HG03159 (cell line): ENCODE results near the gene IMPA2.
A peak's percentile ranks its signal among the peaks of the same experiment; 100 is the strongest.

Experiments
- ATAC-seq: cut with Tn5 transposase; IDR thresholded peaks from one replicate; pipeline ENCODE4 v1.9.1; 2021; ENCODE audit warnings: mild to moderate bottlenecking, moderate library complexity; ENCODE audit not compliant: unreplicated experiment

The IMPA2 gene

DNA sequence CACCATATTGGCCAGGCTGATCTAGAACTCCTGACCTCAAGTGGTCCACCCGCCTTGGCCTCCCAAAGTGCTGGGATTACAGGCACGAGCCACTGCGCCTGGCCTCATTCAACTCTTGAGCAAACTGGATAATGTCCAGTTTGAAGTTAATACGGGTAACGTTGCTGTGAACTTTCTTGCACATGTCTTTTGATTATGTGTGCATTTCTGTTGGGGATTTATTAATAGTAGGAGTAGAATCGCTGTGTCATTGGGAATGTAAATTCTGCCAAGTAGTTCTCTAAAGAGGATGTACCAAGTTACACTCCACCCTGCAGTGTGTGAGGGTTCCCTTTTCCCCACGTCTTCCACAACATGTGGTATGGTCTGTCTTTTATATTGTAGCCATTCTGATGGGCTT is 6.2 kb downstream of the IMPA2 start:
- ATAC-seq: no peak

DNA sequence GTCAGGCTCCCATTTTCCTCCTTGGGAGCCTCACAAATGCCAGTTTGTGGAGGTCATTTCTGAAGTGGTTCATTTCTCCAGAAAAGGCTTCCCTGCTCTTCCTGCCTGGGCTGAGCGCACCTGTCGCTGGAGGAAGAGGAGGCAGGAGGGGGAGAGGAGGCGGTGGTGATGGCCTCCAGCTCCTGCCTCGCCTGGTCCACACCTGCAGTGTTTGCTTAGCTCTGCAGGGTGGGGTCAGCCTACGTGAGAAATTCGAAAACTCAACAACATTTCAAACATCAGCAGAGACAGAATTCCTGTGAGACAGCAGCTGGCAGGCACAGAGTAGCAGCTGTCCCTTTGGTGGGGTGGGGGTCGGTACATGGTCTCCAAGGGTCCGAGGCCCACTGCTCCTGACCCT is 7.9 kb downstream of the IMPA2 start:
- ATAC-seq: no peak

DNA sequence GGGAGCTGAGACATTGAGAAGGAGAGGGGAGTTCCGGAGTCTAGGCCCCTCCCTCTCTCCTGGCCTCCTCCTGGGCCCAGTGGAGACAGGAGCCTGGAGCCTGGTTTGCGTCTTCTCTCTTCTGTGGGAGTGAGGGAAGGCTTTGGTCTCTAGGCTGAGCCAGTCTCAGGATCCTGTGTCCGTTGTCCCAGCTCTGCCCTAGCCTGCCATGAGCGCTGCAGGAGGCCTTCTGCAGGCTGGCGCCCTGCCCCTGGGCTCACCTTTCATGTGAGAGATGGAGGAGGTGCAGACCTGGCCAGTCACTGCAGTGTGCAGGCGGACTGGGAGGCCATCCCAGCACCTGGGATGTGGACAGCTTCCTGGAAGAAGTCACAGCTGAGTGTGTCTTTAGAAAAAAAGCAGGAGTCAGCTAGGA is 8.7 kb downstream of the IMPA2 start:
- no peak for ATAC-seq

DNA sequence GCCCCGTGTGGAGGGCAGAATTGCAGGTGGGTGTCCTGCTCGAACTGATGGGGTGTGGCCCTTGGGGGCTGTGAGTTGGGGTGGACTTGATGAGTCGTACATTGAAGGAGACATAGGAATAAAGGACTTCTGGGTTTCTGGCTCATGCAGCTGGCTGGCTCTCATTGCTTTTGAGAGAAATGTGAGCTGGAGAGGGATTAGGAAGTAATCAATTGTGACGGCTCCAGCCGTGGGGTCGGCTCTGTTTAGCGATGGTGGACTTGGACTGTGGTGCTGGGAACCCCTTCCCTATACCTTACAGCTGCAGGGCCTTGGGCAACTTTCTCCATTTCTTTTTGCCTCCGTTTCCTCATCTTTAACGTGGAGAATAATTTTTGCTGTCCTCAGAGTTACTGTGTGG is 9.2 kb downstream of the IMPA2 start:
- no peak for ATAC-seq

DNA sequence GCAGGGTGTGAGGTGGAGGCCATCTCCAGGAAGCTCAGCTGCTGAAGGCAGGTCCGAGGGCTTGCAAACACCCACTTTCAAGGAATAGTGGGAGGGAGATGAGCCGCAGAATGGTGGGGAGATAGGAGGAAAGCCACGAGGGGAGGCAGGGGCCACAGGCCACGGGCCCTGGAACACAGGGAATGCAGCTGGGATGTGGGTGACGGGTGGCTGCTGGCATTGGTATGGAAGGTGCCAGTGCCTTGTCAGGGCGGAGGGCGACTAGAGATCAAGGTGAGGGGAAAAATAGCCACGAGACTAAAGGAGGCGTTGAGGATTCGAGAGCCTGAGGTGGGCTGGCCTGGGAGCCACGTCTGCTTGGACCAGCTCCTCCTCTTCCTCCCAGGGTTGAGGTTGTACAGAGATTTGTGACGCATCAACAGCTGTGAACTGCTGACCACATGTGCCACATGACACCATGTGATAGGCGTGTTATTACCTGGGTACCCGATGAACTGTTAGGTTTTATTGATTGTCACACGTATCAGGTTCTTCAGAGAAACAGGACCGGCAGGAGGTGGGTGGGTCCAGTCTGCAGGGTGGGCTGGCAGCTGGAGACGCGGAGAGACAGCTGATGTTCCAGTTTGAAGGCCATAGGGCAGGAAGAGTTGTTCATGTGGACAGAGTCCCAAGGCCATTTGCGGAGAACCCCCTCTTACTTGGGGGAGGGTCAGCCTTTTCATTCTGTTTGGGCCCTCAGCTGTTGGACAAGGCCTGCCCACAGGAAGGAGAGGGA is 9.9 kb downstream of the IMPA2 start:
- no peak for ATAC-seq

DNA sequence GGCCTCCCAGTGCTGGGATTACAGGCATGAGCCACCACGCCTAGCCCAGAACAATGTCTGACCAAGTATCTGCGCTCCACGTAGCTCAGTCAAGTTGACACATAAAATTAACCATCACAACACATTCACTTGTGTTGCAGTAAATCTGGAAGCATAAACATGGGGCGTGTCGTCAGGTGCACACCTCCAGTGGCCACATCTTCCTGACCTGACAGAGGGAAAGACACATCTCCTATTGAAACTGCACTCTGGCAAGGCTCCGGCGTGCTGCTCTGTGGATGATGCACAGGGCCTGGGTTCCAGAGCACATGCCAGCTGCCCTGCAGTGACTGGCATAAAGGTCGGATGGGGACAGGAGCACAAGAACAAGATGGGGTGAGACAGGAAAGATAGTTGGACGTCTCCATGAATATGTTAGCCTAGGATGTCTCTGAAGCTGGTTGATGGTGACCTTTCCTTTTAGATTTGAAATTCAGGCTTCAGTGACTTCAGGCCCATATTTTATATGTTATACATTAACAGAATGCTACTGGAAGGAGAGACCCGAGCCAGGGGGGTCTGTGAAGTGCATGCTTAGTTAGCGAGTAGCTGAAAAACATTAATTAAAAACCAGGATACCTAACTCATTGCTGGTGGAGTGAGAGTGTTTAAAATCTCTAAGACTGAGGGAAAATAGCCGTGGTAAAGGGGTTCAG is 10.9 kb downstream of the IMPA2 start:
- no peak for ATAC-seq

DNA sequence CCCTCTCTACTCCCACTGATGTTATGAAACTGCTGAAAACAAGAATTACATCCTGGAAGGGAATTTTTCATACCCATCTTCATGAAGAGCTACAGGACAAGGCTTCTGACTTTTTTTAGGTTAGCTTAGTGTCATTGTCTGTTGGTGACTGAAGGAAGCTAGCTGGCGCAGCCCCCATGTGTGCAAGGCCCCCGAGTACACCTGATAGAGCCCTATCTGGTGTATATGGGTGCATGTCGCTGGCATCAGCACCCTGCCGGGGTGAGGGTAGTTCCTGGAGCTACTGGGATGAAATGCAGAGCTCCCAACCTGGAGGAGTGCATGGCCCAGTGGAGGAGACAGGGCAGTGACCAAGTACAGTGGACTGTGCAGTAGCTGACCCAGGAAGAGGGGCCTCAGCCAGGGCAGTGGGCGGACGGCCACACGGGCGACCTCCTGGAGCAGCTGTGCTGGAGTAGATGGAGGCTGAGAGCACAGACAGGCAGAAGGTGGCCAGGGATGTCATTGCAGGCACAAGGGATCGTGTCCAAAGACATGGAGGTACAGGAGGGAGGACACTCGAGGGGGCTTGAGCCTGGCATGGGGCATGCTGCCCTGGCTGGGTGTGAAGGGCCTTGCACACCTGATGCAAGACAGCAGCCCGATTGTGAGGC is 12.1 kb downstream of the IMPA2 start:
- no peak for ATAC-seq

DNA sequence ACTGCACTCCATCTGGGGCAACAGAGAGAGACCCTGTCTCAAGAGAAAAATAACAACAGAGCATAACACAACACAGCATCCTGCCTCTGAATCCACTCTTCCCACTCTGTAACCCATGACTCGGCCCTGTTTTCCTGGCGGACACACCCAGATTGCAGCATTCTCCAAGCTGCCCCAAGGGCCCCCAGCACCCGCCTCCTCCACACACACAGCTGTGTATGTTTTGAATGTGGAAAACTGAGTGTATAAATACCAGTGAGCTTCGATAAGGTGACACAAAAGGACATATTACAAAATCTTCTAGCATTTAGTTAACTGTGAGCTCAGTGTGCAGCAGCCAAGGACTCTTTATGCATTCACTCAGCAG is 13.0 kb downstream of the IMPA2 start:
- ATAC-seq: no peak

DNA sequence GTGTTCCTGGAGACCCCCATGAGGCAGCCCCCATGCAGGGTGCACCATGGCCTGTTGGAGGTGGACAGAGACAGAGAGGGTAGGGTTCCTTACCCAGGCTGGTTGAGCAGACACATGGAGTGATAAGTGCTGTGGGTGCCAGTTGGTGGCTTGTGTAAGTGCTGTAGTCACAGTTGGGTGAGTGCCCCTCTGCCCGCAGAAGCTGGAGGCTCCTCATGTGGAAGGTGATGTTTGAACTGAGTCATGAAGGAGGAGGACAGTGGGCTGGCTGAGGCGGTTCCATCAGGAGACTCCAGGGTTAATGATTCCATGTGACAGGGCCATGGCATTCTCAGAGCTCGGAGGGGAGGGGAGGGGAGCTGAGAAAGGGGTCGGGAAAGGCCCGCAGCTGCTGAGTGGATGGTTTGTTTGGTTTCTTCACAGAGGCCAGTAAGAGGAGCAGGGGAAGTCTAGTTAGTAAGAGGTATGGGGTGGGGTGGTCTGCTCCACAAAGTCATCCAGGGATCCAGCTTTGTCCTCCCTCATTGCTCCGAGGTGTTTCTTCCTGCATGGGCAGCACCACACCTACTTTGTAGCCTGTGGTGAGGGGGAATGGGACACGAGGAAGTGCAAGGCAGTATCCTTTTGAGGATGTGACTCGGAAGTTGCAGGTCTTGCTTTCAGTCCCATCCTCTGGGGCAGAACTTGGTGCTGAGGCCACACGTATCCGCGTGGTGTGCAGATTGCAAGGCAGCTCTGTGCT is 13.6 kb downstream of the IMPA2 start:
- ATAC-seq: no peak

DNA sequence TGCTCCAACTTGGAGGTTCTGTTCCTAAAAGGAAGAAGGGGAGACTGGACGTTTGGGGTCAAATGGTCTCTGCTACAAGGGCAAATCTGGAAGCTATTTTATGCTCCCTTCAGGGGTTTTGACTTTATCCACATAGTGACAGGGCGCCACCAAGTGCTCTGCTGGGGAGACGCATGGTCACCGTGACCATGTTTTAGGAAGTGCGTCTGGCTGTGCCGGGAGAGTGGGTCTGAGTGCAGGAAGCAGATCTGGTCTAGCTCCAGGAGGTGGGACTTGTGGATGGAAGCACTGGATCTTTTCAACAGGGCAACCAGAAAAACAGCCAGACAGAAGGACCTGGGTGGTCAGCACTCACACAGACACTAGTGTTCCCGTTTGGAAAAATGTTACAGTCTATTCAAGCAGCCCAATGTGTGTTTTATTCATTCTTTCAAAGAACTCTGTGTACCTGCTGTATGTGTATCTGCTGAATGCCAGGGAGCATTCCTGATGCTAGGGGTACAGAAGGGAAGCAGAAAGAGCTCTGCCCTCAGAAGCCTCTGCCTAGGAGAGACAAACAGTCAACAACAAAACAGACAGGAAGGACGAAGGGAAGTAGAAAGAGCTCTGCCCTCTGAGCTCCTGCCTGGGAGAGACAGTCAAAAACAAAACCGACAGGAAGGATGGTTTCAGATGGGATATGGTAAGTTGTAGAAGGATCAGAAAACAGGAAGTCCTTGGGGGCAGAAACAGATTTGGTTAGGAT is 14.3 kb downstream of the IMPA2 start:
- ATAC-seq: peak; percentile 86

DNA sequence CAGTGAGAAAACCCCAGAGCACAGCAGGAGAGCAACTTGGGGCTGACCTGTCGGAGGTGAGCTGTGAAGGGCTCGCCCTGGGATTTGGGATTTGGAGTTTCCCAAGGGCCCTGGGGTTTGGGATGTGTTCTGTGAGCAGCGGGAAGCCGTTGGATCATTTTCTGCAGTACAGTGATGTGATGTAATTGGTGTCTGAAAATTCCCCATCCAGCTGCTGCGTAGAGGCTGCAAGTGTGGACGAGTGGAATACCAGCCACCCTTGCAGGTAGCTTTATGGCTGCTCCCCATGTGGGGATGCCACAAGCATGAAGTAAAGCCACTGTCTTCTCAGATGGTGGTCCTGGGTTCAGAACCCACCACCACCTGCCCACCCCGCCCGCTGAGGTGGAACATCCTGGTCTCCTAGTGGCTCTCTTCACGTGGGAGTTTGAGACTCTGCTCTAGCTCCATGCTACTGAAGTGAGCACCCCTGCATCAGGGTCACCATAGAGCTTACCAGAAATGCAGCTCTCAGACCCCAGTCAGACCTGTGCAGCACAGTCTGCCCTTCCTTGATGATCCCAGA is 15.0 kb downstream of the IMPA2 start:
- no peak for ATAC-seq

DNA sequence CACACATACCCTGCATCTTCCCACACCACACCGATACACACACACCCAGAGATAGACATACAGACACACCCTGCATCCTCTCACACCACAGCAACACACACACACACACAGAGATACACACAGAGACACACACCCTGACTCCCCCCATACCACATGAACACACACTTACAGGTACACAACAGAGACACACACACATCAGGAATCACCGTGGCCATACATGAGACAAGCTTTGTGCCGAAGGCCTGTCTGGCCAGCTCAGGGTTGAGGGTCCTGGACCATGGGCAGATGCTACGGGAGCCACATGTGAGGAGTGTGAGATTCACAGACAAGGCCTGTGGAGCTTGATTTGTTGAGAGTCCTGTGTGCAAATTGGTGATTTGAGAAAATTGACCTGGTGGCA is 15.6 kb downstream of the IMPA2 start:
- no peak for ATAC-seq

DNA sequence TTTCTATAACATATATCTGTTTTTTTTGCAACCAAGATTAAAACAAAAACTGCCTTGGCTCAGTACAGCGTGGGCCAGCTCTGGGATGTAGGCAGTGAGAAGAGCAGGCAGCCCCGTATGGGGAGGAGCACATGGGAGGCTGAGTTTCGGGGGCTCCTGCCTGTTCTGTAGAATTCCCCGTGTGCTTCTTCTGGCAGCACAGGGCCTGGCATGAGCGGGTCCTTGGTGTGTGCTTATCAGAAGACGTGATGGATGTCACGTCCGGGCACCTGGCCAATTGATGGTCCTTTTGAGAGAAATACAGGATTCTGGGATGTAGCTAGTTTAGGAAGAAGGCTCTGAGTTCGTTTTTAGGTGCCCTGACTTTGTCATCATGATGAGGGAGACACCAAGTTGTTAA is 16.2 kb downstream of the IMPA2 start:
- ATAC-seq: no peak

DNA sequence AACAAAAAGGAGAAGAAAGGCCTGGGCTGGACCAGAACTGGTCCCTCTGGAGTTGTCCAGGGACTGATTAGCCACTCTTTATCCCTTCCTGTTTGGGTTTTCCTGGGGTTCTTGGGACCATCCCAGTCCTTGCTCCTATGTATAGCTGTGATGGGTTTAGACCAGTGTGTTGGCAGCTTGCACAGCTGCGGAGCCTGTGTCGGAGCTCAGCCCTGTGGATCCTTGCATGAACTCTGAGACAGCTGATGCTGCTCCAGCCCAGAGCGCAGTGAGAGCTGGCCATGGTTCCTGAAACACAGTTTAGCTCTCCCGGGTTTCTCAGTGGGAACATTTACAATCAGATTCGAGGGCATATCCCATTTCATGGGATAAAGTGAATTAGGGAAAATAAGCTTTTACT is 16.9 kb downstream of the IMPA2 start:
- ATAC-seq: no peak

DNA sequence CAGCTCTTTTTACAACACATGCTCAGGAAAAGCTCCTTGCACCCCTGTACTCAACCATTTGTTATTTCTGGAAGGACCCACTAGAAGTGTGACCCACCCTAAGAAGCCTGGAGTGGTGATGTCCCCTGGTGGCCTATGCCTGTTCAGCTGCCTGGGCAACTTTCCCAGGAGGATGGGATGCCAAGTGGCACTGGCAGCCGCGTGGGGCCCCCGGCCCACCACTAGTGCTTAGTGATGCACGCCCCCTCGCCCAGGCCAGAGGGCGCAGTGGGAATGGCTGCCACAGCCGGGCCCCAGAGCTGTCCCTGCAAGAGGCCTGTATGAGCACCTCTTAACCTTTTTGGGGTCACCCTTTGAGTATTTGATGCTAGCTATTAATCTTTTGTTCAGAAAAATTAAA is 18.1 kb downstream of the IMPA2 start:
- no peak for ATAC-seq

DNA sequence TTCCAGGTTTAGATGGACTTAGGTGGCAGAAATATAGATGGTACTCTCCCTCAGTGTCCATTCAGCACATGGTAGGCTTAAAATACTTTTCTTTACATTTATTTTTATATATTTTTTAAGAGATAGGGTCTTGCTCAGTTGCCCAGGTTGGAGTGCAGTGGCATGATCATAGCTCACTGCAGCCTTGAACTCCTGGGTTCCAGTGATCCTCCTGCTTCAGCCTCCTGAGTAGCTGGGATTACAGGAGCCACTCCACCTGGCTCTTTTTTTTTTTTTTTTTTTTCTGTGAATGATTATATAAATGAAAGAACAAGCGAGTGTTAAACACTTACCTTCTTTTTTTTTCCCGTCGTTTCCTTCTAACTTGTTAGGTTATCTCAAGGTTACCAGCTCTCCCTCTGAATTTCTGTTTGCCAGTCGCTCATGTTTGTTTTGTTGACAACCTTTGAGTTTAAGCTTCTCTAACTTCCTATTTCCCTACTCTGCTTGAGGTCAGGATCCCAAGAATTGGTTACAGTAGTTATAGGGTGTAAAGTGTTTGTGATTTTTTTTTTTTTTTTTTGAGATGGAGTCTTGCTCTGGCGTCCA is 18.9 kb downstream of the IMPA2 start:
- ATAC-seq: no peak

DNA sequence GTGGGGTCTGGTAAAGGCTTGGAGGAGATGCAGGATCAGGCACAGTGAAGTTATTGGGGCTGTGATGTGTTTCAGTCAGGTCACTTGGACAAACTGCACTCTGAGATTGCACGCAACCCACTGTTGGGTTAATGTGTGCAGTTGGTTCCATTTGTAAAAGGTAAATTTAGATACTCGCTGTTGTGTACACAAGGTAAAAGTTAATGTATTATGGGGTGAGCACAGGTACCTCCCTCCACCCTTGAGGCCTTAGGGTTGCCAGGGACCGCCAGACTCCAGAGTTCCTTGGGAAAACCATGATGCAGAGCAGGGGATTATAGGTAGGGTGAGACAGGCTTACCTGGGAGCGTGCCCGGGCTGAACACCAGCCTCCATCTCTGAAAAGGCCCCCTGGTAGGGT is 20.1 kb downstream of the IMPA2 start:
- ATAC-seq: no peak

DNA sequence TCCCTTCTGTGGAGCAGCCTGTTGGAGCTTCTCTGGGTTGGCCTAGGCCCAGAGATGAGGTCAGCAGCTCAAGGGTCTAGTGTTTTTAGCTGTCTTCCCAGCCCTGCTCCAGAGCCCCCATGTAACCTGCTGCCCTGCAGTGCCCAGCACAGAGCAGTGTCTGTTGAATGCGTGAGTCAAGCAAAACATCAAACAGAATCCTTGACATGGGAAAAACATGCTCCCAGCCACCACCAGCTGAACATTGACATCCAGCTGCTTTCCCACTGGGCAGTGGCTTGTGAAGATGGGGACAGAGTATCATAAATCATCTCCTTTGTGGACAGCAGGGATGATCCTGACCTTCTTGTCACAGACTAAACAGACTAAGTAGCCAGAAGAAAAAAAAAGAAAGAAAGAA is 22.6 kb downstream of the IMPA2 start:
- no peak for ATAC-seq

DNA sequence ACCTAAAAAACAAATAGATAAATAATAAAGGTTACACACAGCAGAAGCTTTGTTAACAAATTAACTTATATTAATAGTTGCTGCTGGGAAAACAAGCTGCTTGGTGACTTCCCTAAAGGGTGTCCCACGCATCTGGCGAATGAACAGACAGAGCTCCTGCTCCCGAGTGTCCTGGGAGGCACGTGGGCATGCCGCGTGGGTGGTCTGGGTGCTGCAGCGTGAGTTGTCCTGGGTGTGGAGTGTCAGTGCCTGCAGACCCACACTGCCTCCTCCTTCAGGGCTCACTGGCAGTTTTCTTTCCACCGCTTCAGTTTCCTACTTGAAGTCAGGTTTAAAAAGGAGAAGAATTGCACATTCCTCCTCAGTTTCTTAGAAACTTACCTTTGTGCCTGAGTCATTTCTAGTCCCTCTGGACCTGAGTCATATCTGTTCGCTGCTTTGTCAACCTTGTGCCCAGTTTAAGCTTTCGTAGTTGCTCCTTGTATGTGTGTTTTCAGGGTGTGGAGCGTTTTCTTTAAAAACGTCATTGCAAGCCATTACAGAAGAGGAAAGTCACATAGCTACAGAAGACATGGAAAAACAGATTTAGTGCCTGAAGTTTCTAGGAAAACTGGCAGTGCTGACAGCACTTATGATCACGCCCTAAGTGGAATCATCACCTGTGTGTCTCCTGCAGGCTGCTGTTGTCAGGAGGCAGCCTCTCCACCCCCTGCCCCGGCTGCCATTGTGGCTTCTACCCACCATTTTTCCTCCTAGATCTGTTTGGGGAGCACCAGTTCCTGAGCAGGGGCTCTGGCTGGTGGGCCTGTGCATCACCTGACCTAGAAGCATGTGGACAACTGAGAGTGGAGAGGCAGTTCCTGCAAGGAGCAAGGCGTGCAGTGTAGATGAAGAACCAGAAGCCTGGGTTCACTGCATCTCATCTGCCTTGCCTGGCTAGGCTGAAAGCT is 24.5 kb downstream of the IMPA2 start:
- ATAC-seq: no peak
